ENCODE results near the gene TMEM50A. TPM values are rescaled to one million over a fixed set of nuclear protein-coding genes. Genes with fewer than 3 reads are reported as not detected.

TMEM50A gene
- total and polyA plus RNA-seq, 2 donors (not counting 1 experiment from before 2014, with no cell fraction given): 20.7 to 62.6 TPM

GRCh38 chr1:25356441-25356840 is 18.3 kb downstream of the TMEM50A start:
- Mint-ChIP-seq H3K4me1 (peaks cover 2% of the 10 kb centered on the region), H3K27ac (no peak overlapping the region), H3K9me3 (ENCODE audit: insufficient read depth) (no peaks in the 10 kb centered on the region), H3K27me3 (no peaks in the 10 kb centered on the region), H3K4me3 (no peak overlapping the region)
- Histone ChIP-seq H3K79me2 (ENCODE audit: control insufficient read depth, insufficient read depth, low read length) (no peaks in the 10 kb centered on the region), H3K4me3 (ENCODE audit: control extremely low read depth in 1 of 5, extremely low read depth in 1 of 5, insufficient read depth in 1 of 5, low read depth in 2 of 5, low read length in 4 of 5) (no peak overlapping the region), H3K36me3 (replicated peaks in 1 of 2; ENCODE audit: control extremely low read depth in 1 of 2, control insufficient read depth in 1 of 2, extremely low read depth in 1 of 2, insufficient read depth in 2 of 2, low read length in 1 of 2) (peaks cover 1 to 54% of the 10 kb centered on the region in 2 experiments), H2AFZ (ENCODE audit: insufficient read depth, low read depth, low read length, poor library complexity, severe bottlenecking) (no peak overlapping the region), H3K9ac (ENCODE audit: low read length) (no peak overlapping the region), H3K9me3 (ENCODE audit: control extremely low read depth in 1 of 3, control insufficient read depth in 2 of 3, insufficient read depth in 1 of 3, low read length in 2 of 3) (no peaks in the 10 kb centered on the region), H3K4me1 (ENCODE audit: control insufficient read depth in 2 of 2, insufficient read depth in 2 of 2, low read length in 2 of 2) (no peaks in the 10 kb centered on the region), H3K27ac (ENCODE audit: low read length in 2 of 2) (no peak overlapping the region), H3K4me2 (replicated peaks; ENCODE audit: low read depth, low read length, poor library complexity, severe bottlenecking) (no peak overlapping the region), H3K27me3 (replicated peaks in 1 of 4; ENCODE audit: control extremely low read depth in 1 of 4, control insufficient read depth in 3 of 4, insufficient read depth in 4 of 4, low read length in 3 of 4) (no peaks in the 10 kb centered on the region), H4K20me1 (ENCODE audit: control insufficient read depth, insufficient read depth, low read length, poor library complexity, severe bottlenecking) (peaks cover 20% of the 10 kb centered on the region)
- TF ChIP-seq EZH2 (IDR thresholded peaks at IDR 0.05; ENCODE audit: borderline replicate concordance, insufficient read depth, low read depth, low read length, poor library complexity, severe bottlenecking) (no peak), CTCF (IDR thresholded peaks at IDR 0.05) (no peak)
- intact Hi-C loops (cut with micrococcal nuclease): no loop called here
- DNase-seq (no peak), ATAC-seq (ENCODE audit: low read depth) (no peak)
- POLR2A ChIA-PET: no interaction called here
- CTCF ChIA-PET: no interaction called here

- H3K27ac ChIP-seq (ENCODE audit: low read length in 2 of 2): no peak overlapping the region
- Mint-ChIP-seq H3K4me1 (peaks cover 2% of the 10 kb centered on the region), H3K4me3 (no peak overlapping the region), H3K27ac (no peak overlapping the region), H3K27me3 (no peaks in the 10 kb centered on the region), H3K9me3 (ENCODE audit: insufficient read depth) (no peaks in the 10 kb centered on the region)
- WGBS (ENCODE audit: insufficient coverage): no CpG with 5 or more reads among the region's 1 CpG
- no peak overlapping the region for H3K9ac ChIP-seq (ENCODE audit: low read length)
- no peaks in the 10 kb centered on the region for H3K9me3 ChIP-seq (ENCODE audit: control extremely low read depth in 1 of 3, control insufficient read depth in 2 of 3, insufficient read depth in 1 of 3, low read length in 2 of 3)
- ATAC-seq (ENCODE audit: low read depth): no peak
- H2AFZ ChIP-seq (ENCODE audit: insufficient read depth, low read depth, low read length, poor library complexity, severe bottlenecking): no peak overlapping the region
- H3K4me3 ChIP-seq (ENCODE audit: control extremely low read depth in 1 of 5, extremely low read depth in 1 of 5, insufficient read depth in 1 of 5, low read depth in 2 of 5, low read length in 4 of 5): no peak overlapping the region
- peaks cover 1 to 58% of the 10 kb centered on the region in 2 experiments for H3K36me3 ChIP-seq (replicated peaks in 1 of 2; ENCODE audit: control extremely low read depth in 1 of 2, control insufficient read depth in 1 of 2, extremely low read depth in 1 of 2, insufficient read depth in 2 of 2, low read length in 1 of 2)
- peaks cover 20% of the 10 kb centered on the region for H4K20me1 ChIP-seq (ENCODE audit: control insufficient read depth, insufficient read depth, low read length, poor library complexity, severe bottlenecking)
- TF ChIP-seq CTCF (IDR thresholded peaks at IDR 0.05) (no peak), EZH2 (IDR thresholded peaks at IDR 0.05; ENCODE audit: borderline replicate concordance, insufficient read depth, low read depth, low read length, poor library complexity, severe bottlenecking) (no peak)
- no peak overlapping the region for H3K4me2 ChIP-seq (replicated peaks; ENCODE audit: low read depth, low read length, poor library complexity, severe bottlenecking)
- H3K4me1 ChIP-seq (ENCODE audit: control insufficient read depth in 2 of 2, insufficient read depth in 2 of 2, low read length in 2 of 2): no peaks in the 10 kb centered on the region
- CTCF ChIA-PET: interaction anchor here (0.6 kb wide), 1 partner anchor 14 kb away, joined by 3 read pairs; no protein-coding TSS in a partner anchor
- no peaks in the 10 kb centered on the region for H3K27me3 ChIP-seq (replicated peaks in 1 of 4; ENCODE audit: control extremely low read depth in 1 of 4, control insufficient read depth in 3 of 4, insufficient read depth in 4 of 4, low read length in 3 of 4)
- no peaks in the 10 kb centered on the region for H3K79me2 ChIP-seq (ENCODE audit: control insufficient read depth, insufficient read depth, low read length)
- intact Hi-C loops (cut with micrococcal nuclease): no loop called here
- POLR2A ChIA-PET: no interaction called here
- no peak for DNase-seq
These were observed 18.7 kb downstream of the TMEM50A start for GRCh38 chr1:25356848-25357247.
